Activated CD8-positive, alpha-beta memory T cell treated with anti-CD3 and anti-CD28 coated beads, Interleukin-2, amount 10 ng/mL, durations not matched to agents 7 days and 5 days (primary cell): ENCODE measurements around the gene FBLIM1. TPM values are rescaled to one million over a fixed set of nuclear protein-coding genes. Genes with fewer than 3 reads are reported as not detected.

Experiments used
- ATAC-seq: fragments of 150-1000 bp; cut with Tn5 transposase; one replicate; pipeline ENCODE4 v1.10.0; 2021; ENCODE audit warnings: moderate library complexity
- CTCF ChIA-PET: fragments of 350-600 bp; sonication (Branson Sonifier 250); formaldehyde crosslinking; loops from one replicate; lab custom pipeline; 2021; ENCODE audit warnings: antibody characterized with exemption; lab: Charles Lee
- DNase-seq: peaks from one replicate; pipeline ENCODE4 v3.0.0-alpha.2; 2020
- H3K27ac Mint-ChIP-seq: one replicate; pipeline ENCODE4 v1.8.0; 2021; ENCODE audit warnings: mild to moderate bottlenecking, mixed read lengths
- H3K27me3 Mint-ChIP-seq: one replicate; pipeline ENCODE4 v1.8.0; 2021; ENCODE audit warnings: mixed read lengths
- H3K36me3 Mint-ChIP-seq: one replicate; pipeline ENCODE4 v1.8.0; 2021; ENCODE audit warnings: mild to moderate bottlenecking, mixed read lengths
- H3K4me1 Mint-ChIP-seq: one replicate; pipeline ENCODE4 v1.8.0; 2021; ENCODE audit warnings: mixed read lengths
- H3K4me3 Mint-ChIP-seq: one replicate; pipeline ENCODE4 v1.8.0; 2021; ENCODE audit warnings: mild to moderate bottlenecking, moderate library complexity, mixed read lengths
- H3K9me3 Mint-ChIP-seq: one replicate; pipeline ENCODE4 v1.8.0; 2022; ENCODE audit warnings: low read depth, mixed read lengths
- total RNA-seq, 2 experiments: library from RNA; stranded (reverse); gene quantifications; one replicate each; pipeline ENCODE4 v1.2.3, GENCODE V29; 2021

The FBLIM1 gene
- total RNA-seq, 2 experiments from 2014 or later: not detected

GRCh38 chr1:15744122-15744679, 14.4 kb upstream of the FBLIM1 start:
- no peaks in the 10 kb centered on the region for H3K9me3 Mint-ChIP-seq
- DNase-seq (no peak), ATAC-seq (no peak)
- peaks cover 5% of the 10 kb centered on the region for H3K4me1 Mint-ChIP-seq
- CTCF ChIA-PET: no interaction called here
- H3K36me3 Mint-ChIP-seq: no peaks in the 10 kb centered on the region
- H3K4me3 Mint-ChIP-seq: no peak overlapping the region
- H3K27me3 Mint-ChIP-seq: no peaks in the 10 kb centered on the region
- no peak overlapping the region for H3K27ac Mint-ChIP-seq

- Mint-ChIP-seq H3K27ac (no peak overlapping the region), H3K9me3 (no peaks in the 10 kb centered on the region), H3K4me1 (no peaks in the 10 kb centered on the region), H3K36me3 (no peaks in the 10 kb centered on the region), H3K27me3 (no peaks in the 10 kb centered on the region), H3K4me3 (no peak overlapping the region)
- DNase-seq (no peak), ATAC-seq (no peak)
- CTCF ChIA-PET: no interaction called here
These were observed 11.2 kb upstream of the FBLIM1 start for GRCh38 chr1:15747378-15747777.

- no peaks in the 10 kb centered on the region for H3K4me1 Mint-ChIP-seq
- H3K27ac Mint-ChIP-seq: no peak overlapping the region
- H3K4me3 Mint-ChIP-seq: no peak overlapping the region
- ATAC-seq: no peak
- H3K36me3 Mint-ChIP-seq: no peaks in the 10 kb centered on the region
- CTCF ChIA-PET: no interaction called here
- H3K9me3 Mint-ChIP-seq: no peaks in the 10 kb centered on the region
- DNase-seq: no peak
- H3K27me3 Mint-ChIP-seq: no peaks in the 10 kb centered on the region
These were observed 10.3 kb upstream of the FBLIM1 start for GRCh38 chr1:15748264-15748663.

GRCh38 chr1:15748690-15749398, 9.8 kb upstream of the FBLIM1 start:
- CTCF ChIA-PET: no interaction called here

GRCh38 chr1:15749399-15750291, 8.9 kb upstream of the FBLIM1 start:
- ATAC-seq (no peak), DNase-seq (no peak)
- Mint-ChIP-seq H3K9me3 (no peaks in the 10 kb centered on the region), H3K27me3 (no peaks in the 10 kb centered on the region), H3K36me3 (no peaks in the 10 kb centered on the region), H3K27ac (no peak overlapping the region), H3K4me3 (no peak overlapping the region), H3K4me1 (no peaks in the 10 kb centered on the region)
- CTCF ChIA-PET: interaction anchor here (0.9 kb wide), 1 partner anchor 8 kb away, joined by 3 read pairs; no protein-coding TSS in a partner anchor

More at GRCh38 chr1:15748690-15749398, 9.8 kb upstream of the FBLIM1 start:
- H3K27me3 Mint-ChIP-seq: no peaks in the 10 kb centered on the region
- no peaks in the 10 kb centered on the region for H3K9me3 Mint-ChIP-seq
- H3K27ac Mint-ChIP-seq: no peak overlapping the region
- DNase-seq: no peak
- no peak overlapping the region for H3K4me3 Mint-ChIP-seq
- H3K36me3 Mint-ChIP-seq: no peaks in the 10 kb centered on the region
- no peaks in the 10 kb centered on the region for H3K4me1 Mint-ChIP-seq
- ATAC-seq: no peak

- Mint-ChIP-seq H3K36me3 (no peaks in the 10 kb centered on the region), H3K27me3 (peaks cover 8% of the 10 kb centered on the region), H3K27ac (no peak overlapping the region), H3K9me3 (no peaks in the 10 kb centered on the region), H3K4me3 (no peak overlapping the region), H3K4me1 (no peaks in the 10 kb centered on the region)
- CTCF ChIA-PET: no interaction called here
- DNase-seq (no peak), ATAC-seq (no peak)
These were observed 7.7 kb upstream of the FBLIM1 start for GRCh38 chr1:15750924-15751323.

GRCh38 chr1:15751717-15752116, 6.9 kb upstream of the FBLIM1 start:
- H3K27ac Mint-ChIP-seq: no peak overlapping the region
- peaks cover 16% of the 10 kb centered on the region for H3K27me3 Mint-ChIP-seq
- DNase-seq (no peak), ATAC-seq (no peak)
- H3K9me3 Mint-ChIP-seq: no peaks in the 10 kb centered on the region
- no peaks in the 10 kb centered on the region for H3K36me3 Mint-ChIP-seq
- H3K4me3 Mint-ChIP-seq: no peak overlapping the region
- CTCF ChIA-PET: no interaction called here
- peaks cover 5% of the 10 kb centered on the region for H3K4me1 Mint-ChIP-seq

GRCh38 chr1:15753776-15754175, 4.8 kb upstream of the FBLIM1 start:
- ATAC-seq (no peak), DNase-seq (no peak)
- CTCF ChIA-PET: no interaction called here
- no peak overlapping the region for H3K4me3 Mint-ChIP-seq
- no peaks in the 10 kb centered on the region for H3K36me3 Mint-ChIP-seq
- H3K27ac Mint-ChIP-seq: no peak overlapping the region
- peaks cover 8% of the 10 kb centered on the region for H3K4me1 Mint-ChIP-seq
- no peaks in the 10 kb centered on the region for H3K9me3 Mint-ChIP-seq
- peaks cover 31% of the 10 kb centered on the region for H3K27me3 Mint-ChIP-seq

GRCh38 chr1:15755021-15755645, 3.5 kb upstream of the FBLIM1 start:
- H3K9me3 Mint-ChIP-seq: no peaks in the 10 kb centered on the region
- ATAC-seq: no peak
- no peaks in the 10 kb centered on the region for H3K36me3 Mint-ChIP-seq
- no peak for DNase-seq
- no peak overlapping the region for H3K4me3 Mint-ChIP-seq
- H3K27me3 Mint-ChIP-seq: peaks cover 40% of the 10 kb centered on the region
- H3K4me1 Mint-ChIP-seq: peaks cover 8% of the 10 kb centered on the region
- no peak overlapping the region for H3K27ac Mint-ChIP-seq
- CTCF ChIA-PET: no interaction called here

- Mint-ChIP-seq H3K27me3 (peaks cover 45% of the 10 kb centered on the region), H3K9me3 (no peaks in the 10 kb centered on the region), H3K4me3 (no peak overlapping the region), H3K36me3 (no peaks in the 10 kb centered on the region), H3K4me1 (peaks cover 8% of the 10 kb centered on the region), H3K27ac (no peak overlapping the region)
- CTCF ChIA-PET: interaction anchor here (1.3 kb wide), 1 partner anchor 14 kb away, joined by 6 read pairs; the partner anchor contains the start of gene TMEM82
- ATAC-seq (no peak), DNase-seq (no peak)
These were observed 3.0 kb upstream of the FBLIM1 start for GRCh38 chr1:15755646-15756040.

- H3K9me3 Mint-ChIP-seq: no peaks in the 10 kb centered on the region
- no peak for DNase-seq
- no peaks in the 10 kb centered on the region for H3K36me3 Mint-ChIP-seq
- H3K27me3 Mint-ChIP-seq: peaks cover 52% of the 10 kb centered on the region
- no peak overlapping the region for H3K27ac Mint-ChIP-seq
- no peak for ATAC-seq
- H3K4me3 Mint-ChIP-seq: no peak overlapping the region
- CTCF ChIA-PET: interaction anchor here (1.3 kb wide), 1 partner anchor 14 kb away, joined by 6 read pairs; the partner anchor contains the start of gene TMEM82
- peaks cover 8% of the 10 kb centered on the region for H3K4me1 Mint-ChIP-seq
These were observed 2.2 kb upstream of the FBLIM1 start for GRCh38 chr1:15756143-15757015.

- no peak overlapping the region for H3K27ac Mint-ChIP-seq
- no peaks in the 10 kb centered on the region for H3K9me3 Mint-ChIP-seq
- DNase-seq (no peak), ATAC-seq (no peak)
- H3K27me3 Mint-ChIP-seq: peaks cover 57% of the 10 kb centered on the region
- no peak overlapping the region for H3K4me3 Mint-ChIP-seq
- CTCF ChIA-PET: interaction anchor here (1.3 kb wide), 1 partner anchor 15 kb away, joined by 6 read pairs; the partner anchor contains the start of gene TMEM82
- peaks cover 8% of the 10 kb centered on the region for H3K4me1 Mint-ChIP-seq
- H3K36me3 Mint-ChIP-seq: no peaks in the 10 kb centered on the region
These were observed 1.5 kb upstream of the FBLIM1 start for GRCh38 chr1:15757016-15757543.
